ENCODE measurements around the gene IFT22. TPM values are rescaled to one million over a fixed set of nuclear protein-coding genes. Genes with fewer than 3 reads are reported as not detected.

Gene IFT22
- total RNA-seq, 2 experiments from 2014 or later = 2.7 to 3.3 TPM

- H3K27me3 Mint-ChIP-seq = peaks cover 66% of the 10 kb centered on the region
These were observed 15.3 kb downstream of the IFT22 start for GRCh38 chr7:101306307-101306706.

DNA sequence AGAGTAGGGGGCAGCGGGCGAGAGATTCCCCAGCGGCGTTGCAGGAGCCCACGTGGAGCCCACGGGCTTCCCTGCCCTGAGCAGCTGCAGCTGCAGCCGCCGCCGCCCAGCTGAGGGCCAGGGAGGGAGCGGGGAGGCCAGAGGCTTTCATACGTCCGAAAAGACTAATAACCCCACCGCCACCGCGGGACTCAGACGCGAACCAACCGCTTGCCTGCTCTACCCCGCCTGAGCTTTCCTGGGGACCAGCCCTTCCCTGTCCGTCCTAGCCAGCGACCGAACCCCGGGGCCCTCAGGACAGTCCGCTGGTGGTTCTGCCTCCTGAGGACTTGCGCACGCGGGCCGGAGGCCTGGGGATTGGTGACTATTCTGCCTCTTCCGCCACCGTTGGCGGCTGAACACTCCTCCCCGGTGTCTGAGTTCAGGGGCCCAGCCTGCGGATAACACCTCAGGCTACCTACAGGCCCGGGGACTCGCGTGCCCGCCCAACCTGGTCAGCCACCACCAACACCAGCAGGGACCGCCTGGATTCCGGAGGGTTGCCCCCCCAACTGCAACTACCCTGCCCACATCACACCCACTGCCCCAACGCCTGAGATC, 18.4 kb downstream of the IFT22 start:
- ATAC-seq (ENCODE audit: poor library complexity) (no peak), DNase-seq (no peak)
- peaks cover 15% of the 10 kb centered on the region for H3K9me3 Mint-ChIP-seq
- H3K4me3 Mint-ChIP-seq = no peak overlapping the region
- H3K27ac ChIP-seq (ENCODE audit: low read depth in 1 of 2, low read length in 2 of 2) = no peak overlapping the region
- peaks cover 73% of the 10 kb centered on the region for H3K27me3 Mint-ChIP-seq
- H3K4me1 ChIP-seq (ENCODE audit: insufficient read depth, low read length) = peaks cover 22% of the 10 kb centered on the region
- H3K36me3 Mint-ChIP-seq (ENCODE audit: low read depth) = peaks cover 19% of the 10 kb centered on the region
- TF ChIP-seq, protein P1, sequence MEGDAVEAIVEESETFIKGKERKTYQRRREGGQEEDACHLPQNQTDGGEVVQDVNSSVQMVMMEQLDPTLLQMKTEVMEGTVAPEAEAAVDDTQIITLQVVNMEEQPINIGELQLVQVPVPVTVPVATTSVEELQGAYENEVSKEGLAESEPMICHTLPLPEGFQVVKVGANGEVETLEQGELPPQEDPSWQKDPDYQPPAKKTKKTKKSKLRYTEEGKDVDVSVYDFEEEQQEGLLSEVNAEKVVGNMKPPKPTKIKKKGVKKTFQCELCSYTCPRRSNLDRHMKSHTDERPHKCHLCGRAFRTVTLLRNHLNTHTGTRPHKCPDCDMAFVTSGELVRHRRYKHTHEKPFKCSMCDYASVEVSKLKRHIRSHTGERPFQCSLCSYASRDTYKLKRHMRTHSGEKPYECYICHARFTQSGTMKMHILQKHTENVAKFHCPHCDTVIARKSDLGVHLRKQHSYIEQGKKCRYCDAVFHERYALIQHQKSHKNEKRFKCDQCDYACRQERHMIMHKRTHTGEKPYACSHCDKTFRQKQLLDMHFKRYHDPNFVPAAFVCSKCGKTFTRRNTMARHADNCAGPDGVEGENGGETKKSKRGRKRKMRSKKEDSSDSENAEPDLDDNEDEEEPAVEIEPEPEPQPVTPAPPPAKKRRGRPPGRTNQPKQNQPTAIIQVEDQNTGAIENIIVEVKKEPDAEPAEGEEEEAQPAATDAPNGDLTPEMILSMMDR (IDR thresholded peaks at IDR 0.05) = no peak
- POLR2A ChIA-PET = no interaction called here
- peaks cover 9% of the 10 kb centered on the region for H3K4me1 Mint-ChIP-seq (ENCODE audit: low read depth)
- H3K27ac Mint-ChIP-seq = no peak overlapping the region
- no peak overlapping the region for H3K4me3 ChIP-seq (ENCODE audit: low read length)
- no peaks in the 10 kb centered on the region for H3K36me3 ChIP-seq (ENCODE audit: insufficient read depth, low read length)
- peaks cover 77 to 91% of the 10 kb centered on the region in 2 experiments for H3K27me3 ChIP-seq (ENCODE audit: control insufficient read depth in 1 of 2, insufficient read depth in 2 of 2, low read length in 2 of 2)
- CTCF ChIA-PET = no interaction called here
- intact Hi-C loops (cut with DNase I, micrococcal nuclease) = loop anchor here in 1 of 2 experiments (10.0 kb wide), 1 partner anchor 62 kb away; the partner anchor contains the start of gene COL26A1
- H3K9me3 ChIP-seq (ENCODE audit: control insufficient read depth in 1 of 2, insufficient read depth in 1 of 2, low read length in 2 of 2) = peaks cover 29 to 63% of the 10 kb centered on the region in 2 experiments

More at GRCh38 chr7:101306307-101306706, 15.3 kb downstream of the IFT22 start:
- Histone ChIP-seq H3K4me1 (ENCODE audit: insufficient read depth, low read length) (peaks cover 21% of the 10 kb centered on the region), H3K27ac (ENCODE audit: low read depth in 1 of 2, low read length in 2 of 2) (no peak overlapping the region), H3K36me3 (ENCODE audit: insufficient read depth, low read length) (no peaks in the 10 kb centered on the region), H3K4me3 (ENCODE audit: low read length) (no peak overlapping the region), H3K27me3 (ENCODE audit: control insufficient read depth in 1 of 2, insufficient read depth in 2 of 2, low read length in 2 of 2) (peaks cover 64 to 65% of the 10 kb centered on the region in 2 experiments), H3K9me3 (ENCODE audit: control insufficient read depth in 1 of 2, insufficient read depth in 1 of 2, low read length in 2 of 2) (peaks cover 25 to 71% of the 10 kb centered on the region in 2 experiments)
- H3K36me3 Mint-ChIP-seq (ENCODE audit: low read depth) = peaks cover 17% of the 10 kb centered on the region
- peaks cover 6% of the 10 kb centered on the region for H3K4me1 Mint-ChIP-seq (ENCODE audit: low read depth)
- peaks cover 10% of the 10 kb centered on the region for H3K9me3 Mint-ChIP-seq
- DNase-seq = no peak
- intact Hi-C loops (cut with DNase I, micrococcal nuclease) = loop anchor here in 1 of 2 experiments (10.0 kb wide), 1 partner anchor 58 kb away; the partner anchor contains the start of gene COL26A1
- ChIA-PET POLR2A (no interaction called here), CTCF (no interaction called here)
- H3K4me3 Mint-ChIP-seq = peak overlapping the region; percentile 18
- no peak overlapping the region for H3K27ac Mint-ChIP-seq
- TF ChIP-seq, protein P1 (IDR thresholded peaks at IDR 0.05) = no peak
- no peak for ATAC-seq (ENCODE audit: poor library complexity)

DNA sequence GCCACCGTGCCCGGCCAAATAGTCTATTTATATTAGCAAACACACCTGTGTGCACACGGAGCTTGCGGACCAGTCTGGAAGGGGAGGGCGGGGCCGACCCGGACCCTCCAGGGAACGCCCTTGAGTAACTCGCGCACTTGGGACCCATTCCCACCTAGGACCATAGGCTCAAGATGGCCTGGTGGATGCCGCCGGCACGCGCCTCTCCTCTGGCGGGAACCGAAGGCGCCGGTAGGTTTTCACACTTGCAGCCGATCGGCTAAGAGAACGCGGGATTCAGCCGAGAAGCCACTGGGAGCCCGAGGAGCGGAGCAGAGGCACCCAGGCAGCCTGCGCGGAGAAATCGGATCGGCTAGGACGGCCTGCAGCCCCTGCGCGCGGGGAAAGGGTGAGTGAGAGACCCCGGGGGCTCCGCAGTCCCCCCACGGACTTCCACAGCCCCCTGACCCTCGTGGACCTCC, 18.9 kb downstream of the IFT22 start:
- Mint-ChIP-seq H3K9me3 (peaks cover 15% of the 10 kb centered on the region), H3K4me1 (ENCODE audit: low read depth) (peaks cover 5% of the 10 kb centered on the region), H3K27me3 (peaks cover 73% of the 10 kb centered on the region), H3K27ac (no peak overlapping the region), H3K4me3 (no peak overlapping the region), H3K36me3 (ENCODE audit: low read depth) (peaks cover 19% of the 10 kb centered on the region)
- ChIA-PET POLR2A (no interaction called here), CTCF (no interaction called here)
- Histone ChIP-seq H3K36me3 (ENCODE audit: insufficient read depth, low read length) (no peaks in the 10 kb centered on the region), H3K27ac (ENCODE audit: low read depth in 1 of 2, low read length in 2 of 2) (no peak overlapping the region), H3K4me3 (ENCODE audit: low read length) (no peak overlapping the region), H3K4me1 (ENCODE audit: insufficient read depth, low read length) (peaks cover 16% of the 10 kb centered on the region), H3K9me3 (ENCODE audit: control insufficient read depth in 1 of 2, insufficient read depth in 1 of 2, low read length in 2 of 2) (peaks cover 29 to 57% of the 10 kb centered on the region in 2 experiments), H3K27me3 (ENCODE audit: control insufficient read depth in 1 of 2, insufficient read depth in 2 of 2, low read length in 2 of 2) (peaks cover 74 to 89% of the 10 kb centered on the region in 2 experiments)
- no peak for DNase-seq
- TF ChIP-seq, protein P1 (IDR thresholded peaks at IDR 0.05) = no peak
- ATAC-seq (ENCODE audit: poor library complexity) = no peak
- intact Hi-C loops (cut with DNase I, micrococcal nuclease) = loop anchor here in 1 of 2 experiments (10.0 kb wide), 1 partner anchor 62 kb away; the partner anchor contains the start of gene COL26A1

Data from CD4-positive, alpha-beta T cell (primary cell).